K562 (cell line): ENCODE data around the gene ANKRD45. TPM values are rescaled to one million over a fixed set of nuclear protein-coding genes. Genes with fewer than 3 reads are reported as not detected.

Source experiments
- CCAR2 ChIP-seq: fragments of 200-400 bp; formaldehyde crosslinking; IDR thresholded peaks from 2 replicates; pipeline ENCODE4 v1.6.1; 2017; ENCODE audit warnings: mild to moderate bottlenecking, low read depth, low read length
- FOSL1 ChIP-seq: fragments of 200-800 bp; sonication (Bioruptor generic); conservative IDR thresholded peaks from 2 replicates; pipeline ENCODE4 v1.6.1; 2016; ENCODE audit warnings: missing genetic modification characterization, missing compliant biosample characterization
- FOXA3 ChIP-seq, 2 experiments: fragments of 450-650 bp in 1 of 2; sonication (generic) in 1 of 2; formaldehyde crosslinking; IDR thresholded peaks in 1 of 2; conservative IDR thresholded peaks in 1 of 2; 2 replicates each; pipeline versions ENCODE4 v1.4.0 to v1.8.0; 2020 to 2022; ENCODE audit warnings: mild to moderate bottlenecking in 2 of 2, missing genetic modification reagents in 1 of 2
- OTX1 ChIP-seq: fragments of 450-650 bp; formaldehyde crosslinking; IDR thresholded peaks from 2 replicates; pipeline ENCODE4 v1.4.0; 2022; ENCODE audit warnings: mild to moderate bottlenecking
- RAD51 ChIP-seq: fragments of 450-650 bp; IDR thresholded peaks from 2 replicates; pipeline ENCODE4 v1.7.1; 2016; ENCODE audit warnings: low read depth, mild to moderate bottlenecking, borderline replicate concordance
- SMARCB1 ChIP-seq: IDR thresholded peaks from 2 replicates; pipeline ENCODE4 v1.6.1; 2011; ENCODE audit warnings: improper control_type of control experiment, low read depth; ENCODE audit not compliant: insufficient read length
- SNIP1 ChIP-seq: fragments of 450-650 bp; IDR thresholded peaks from 2 replicates; pipeline ENCODE4 v1.7.1; 2017; ENCODE audit warnings: low read depth, mild to moderate bottlenecking
- ZNF263 ChIP-seq: sonication (generic); formaldehyde crosslinking; IDR thresholded peaks from 2 replicates; pipeline ENCODE4 v1.8.0; 2022; ENCODE audit warnings: mild to moderate bottlenecking, missing genetic modification reagents, borderline replicate concordance
- ZNF316 ChIP-seq: fragments of 450-650 bp; IDR thresholded peaks from 2 replicates; pipeline ENCODE4 v1.6.1; 2016
- ZNF766 ChIP-seq: fragments of 200-800 bp; sonication (Bioruptor generic); conservative IDR thresholded peaks from 2 replicates; pipeline ENCODE4 v1.6.1; 2016; ENCODE audit warnings: missing genetic modification characterization, missing compliant biosample characterization
- polyA plus RNA-seq, 8 experiments: library from polyadenylated mRNA; depleted of rRNA in 4 of 8; stranded (reverse) in 5 of 8; unstranded in 3 of 8; fragments of >200 nt; fragmentation: Nextera tagmentation in 2 of 8; fragmentation: Illumina TruSeq in 1 of 8; extraction: Ambion mirVana in 2 of 8; extraction: Trizol in 1 of 8; gene quantifications; 2 replicates each; pipeline versions ENCODE4 v1.2.1 to v1.2.3, GENCODE V29; 2011 to 2014; ENCODE audit warnings: inconsistent platforms in 1 of 8, missing spikeins in 1 of 8
- total RNA-seq, 7 experiments: library from RNA; depleted of rRNA in 6 of 7; stranded (reverse); fragments of >200 nt in 6 of 7; fragmentation: Illumina TruSeq in 2 of 7; extraction: Trizol in 2 of 7; gene quantifications; 2 replicates each; pipeline versions ENCODE4 v1.2.1 to v1.2.3, GENCODE V29; 2011 to 2021; ENCODE audit warnings: low replicate concordance in 1 of 7
- TF ChIP-seq, protein P1 (sequence below): fragments of 250-450 bp; sonication (Bioruptor Pico); IDR thresholded peaks from 2 replicates; pipeline ENCODE4 v1.5.1; 2021; ENCODE audit warnings: mild to moderate bottlenecking
- TF ChIP-seq, protein P2 (sequence below): fragments of 250-450 bp; sonication (Bioruptor Pico); IDR thresholded peaks from 2 replicates; pipeline ENCODE4 v1.5.0; 2021; ENCODE audit warnings: mild to moderate bottlenecking, borderline replicate concordance
- TF ChIP-seq, protein P3 (sequence below), 2 experiments: fragments of 450-650 bp; conservative IDR thresholded peaks; 2 replicates each; pipeline ENCODE4 v1.6.1; 2017; ENCODE audit warnings: mild to moderate bottlenecking in 2 of 2, moderate library complexity in 2 of 2

ANKRD45 gene
- total and polyA plus RNA-seq, 9 of the 15 experiments (the other 6 are each of a cell fraction or from before 2014, with no cell fraction given): 0.10 to 0.30 (median 0.11) TPM; not detected in 2

DNA sequence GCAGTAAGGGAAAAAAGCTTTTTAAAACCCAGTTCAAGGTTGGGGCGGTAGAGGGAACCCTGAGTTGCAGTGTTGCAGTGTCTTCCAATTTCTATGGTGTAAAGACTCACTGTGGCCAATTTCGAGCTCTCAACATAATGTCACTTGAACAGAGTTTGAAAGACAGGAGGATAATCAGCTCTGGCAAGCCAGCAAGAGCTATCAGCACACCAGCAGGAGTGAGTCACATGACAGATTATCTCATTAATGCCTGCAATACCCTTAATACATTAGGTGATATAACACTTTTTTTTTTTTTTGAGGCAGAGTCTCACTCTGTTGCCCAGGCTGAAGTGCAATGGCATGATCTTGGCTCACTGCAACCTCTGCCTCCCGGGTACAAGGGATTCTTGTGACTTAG is 89.6 kb downstream of the ANKRD45 start (continued):
- TF ChIP-seq FOXA3 (CRISPR knock-in tag; conservative IDR thresholded peaks at IDR 0.05 in 1 of 2, IDR thresholded peaks at IDR 0.05 in 1 of 2): no peak
- no peak for TF ChIP-seq ZNF316
- no peak for TF ChIP-seq ZNF263 (CRISPR knock-in tag)
- TF ChIP-seq, protein P1, sequence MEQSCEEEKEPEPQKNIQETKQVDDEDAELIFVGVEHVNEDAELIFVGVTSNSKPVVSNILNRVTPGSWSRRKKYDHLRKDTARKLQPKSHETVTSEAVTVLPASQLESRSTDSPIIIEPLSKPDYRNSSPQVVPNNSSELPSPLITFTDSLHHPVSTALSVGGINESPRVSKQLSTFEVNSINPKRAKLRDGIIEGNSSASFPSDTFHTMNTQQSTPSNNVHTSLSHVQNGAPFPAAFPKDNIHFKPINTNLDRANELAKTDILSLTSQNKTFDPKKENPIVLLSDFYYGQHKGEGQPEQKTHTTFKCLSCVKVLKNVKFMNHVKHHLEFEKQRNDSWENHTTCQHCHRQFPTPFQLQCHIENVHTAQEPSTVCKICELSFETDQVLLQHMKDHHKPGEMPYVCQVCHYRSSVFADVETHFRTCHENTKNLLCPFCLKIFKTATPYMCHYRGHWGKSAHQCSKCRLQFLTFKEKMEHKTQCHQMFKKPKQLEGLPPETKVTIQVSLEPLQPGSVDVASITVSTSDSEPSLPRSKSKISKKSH (CRISPR knock-in tag): no peak
- TF ChIP-seq SMARCB1: no peak
- no peak for TF ChIP-seq ZNF766 (CRISPR knock-in tag)
- no peak for TF ChIP-seq OTX1
- TF ChIP-seq, protein P2, sequence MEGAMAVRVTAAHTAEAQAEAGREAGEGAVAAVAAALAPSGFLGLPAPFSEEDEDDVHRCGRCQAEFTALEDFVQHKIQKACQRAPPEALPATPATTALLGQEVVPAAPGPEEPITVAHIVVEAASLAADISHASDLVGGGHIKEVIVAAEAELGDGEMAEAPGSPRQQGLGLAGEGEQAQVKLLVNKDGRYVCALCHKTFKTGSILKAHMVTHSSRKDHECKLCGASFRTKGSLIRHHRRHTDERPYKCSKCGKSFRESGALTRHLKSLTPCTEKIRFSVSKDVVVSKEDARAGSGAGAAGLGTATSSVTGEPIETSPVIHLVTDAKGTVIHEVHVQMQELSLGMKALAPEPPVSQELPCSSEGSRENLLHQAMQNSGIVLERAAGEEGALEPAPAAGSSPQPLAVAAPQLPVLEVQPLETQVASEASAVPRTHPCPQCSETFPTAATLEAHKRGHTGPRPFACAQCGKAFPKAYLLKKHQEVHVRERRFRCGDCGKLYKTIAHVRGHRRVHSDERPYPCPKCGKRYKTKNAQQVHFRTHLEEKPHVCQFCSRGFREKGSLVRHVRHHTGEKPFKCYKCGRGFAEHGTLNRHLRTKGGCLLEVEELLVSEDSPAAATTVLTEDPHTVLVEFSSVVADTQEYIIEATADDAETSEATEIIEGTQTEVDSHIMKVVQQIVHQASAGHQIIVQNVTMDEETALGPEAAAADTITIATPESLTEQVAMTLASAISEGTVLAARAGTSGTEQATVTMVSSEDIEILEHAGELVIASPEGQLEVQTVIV (CRISPR knock-in tag): no peak
- TF ChIP-seq, protein P3, sequence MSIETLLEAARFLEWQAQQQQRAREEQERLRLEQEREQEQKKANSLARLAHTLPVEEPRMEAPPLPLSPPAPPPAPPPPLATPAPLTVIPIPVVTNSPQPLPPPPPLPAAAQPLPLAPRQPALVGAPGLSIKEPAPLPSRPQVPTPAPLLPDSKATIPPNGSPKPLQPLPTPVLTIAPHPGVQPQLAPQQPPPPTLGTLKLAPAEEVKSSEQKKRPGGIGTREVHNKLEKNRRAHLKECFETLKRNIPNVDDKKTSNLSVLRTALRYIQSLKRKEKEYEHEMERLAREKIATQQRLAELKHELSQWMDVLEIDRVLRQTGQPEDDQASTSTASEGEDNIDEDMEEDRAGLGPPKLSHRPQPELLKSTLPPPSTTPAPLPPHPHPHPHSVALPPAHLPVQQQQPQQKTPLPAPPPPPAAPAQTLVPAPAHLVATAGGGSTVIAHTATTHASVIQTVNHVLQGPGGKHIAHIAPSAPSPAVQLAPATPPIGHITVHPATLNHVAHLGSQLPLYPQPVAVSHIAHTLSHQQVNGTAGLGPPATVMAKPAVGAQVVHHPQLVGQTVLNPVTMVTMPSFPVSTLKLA (conservative IDR thresholded peaks at IDR 0.05): no peak
- TF ChIP-seq CCAR2: no peak
- TF ChIP-seq FOSL1 (tag): peak; percentile 52; the same call in 1 of the 2 replicates
- TF ChIP-seq SNIP1: no peak
- 0 out of 2 replicates have a peak, but pooled peaks have one; percentile 11 for TF ChIP-seq RAD51
